SK-N-SH (cell line): Measurements from ENCODE around the gene TIMP2.

ENCODE experiments used
- FOXJ3 ChIP-seq: sonication (generic); formaldehyde crosslinking; IDR thresholded peaks from 2 replicates; pipeline ENCODE4 v1.5.1; 2020; ENCODE audit warnings: mild to moderate bottlenecking, missing genetic modification reagents
- NRF1 ChIP-seq: IDR thresholded peaks from 2 replicates; pipeline ENCODE4 v1.6.1; 2012; ENCODE audit warnings: low read depth, mild to moderate bottlenecking, low read length
- TF ChIP-seq, protein P1 (sequence below): IDR thresholded peaks from 2 replicates; pipeline ENCODE4 v1.4.0; 2012; ENCODE audit warnings: low read depth, borderline replicate concordance
- TF ChIP-seq, protein P2 (sequence below): fragments of 200-600 bp; sonication (generic); IDR thresholded peaks from 2 replicates; pipeline ENCODE4 v1.6.1; 2017; ENCODE audit warnings: antibody characterized with exemption, mild to moderate bottlenecking, moderate library complexity

DNA sequence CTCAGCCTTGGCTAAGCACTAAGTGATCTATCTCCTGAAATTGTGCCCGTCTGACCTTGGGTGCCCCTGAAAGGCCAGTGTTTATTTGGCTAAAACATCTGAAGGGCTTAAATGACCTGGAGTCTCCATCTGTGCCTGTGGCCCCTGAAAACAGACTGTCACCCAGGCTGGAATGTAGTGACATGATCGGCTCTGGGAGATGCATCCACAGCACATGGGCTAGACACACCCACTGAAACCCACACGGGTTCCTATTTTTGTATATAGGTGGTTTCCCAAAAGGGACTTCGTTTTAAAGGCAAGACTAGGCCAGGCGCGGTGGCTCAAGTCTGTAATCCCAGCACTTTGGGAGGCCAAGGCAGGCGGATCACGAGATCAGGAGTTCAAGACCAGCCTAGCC, 35.7 kb downstream of the TIMP2 start:
- TF ChIP-seq NRF1 (no peak), FOXJ3 (CRISPR knock-in tag) (no peak)
- TF ChIP-seq, protein P1, sequence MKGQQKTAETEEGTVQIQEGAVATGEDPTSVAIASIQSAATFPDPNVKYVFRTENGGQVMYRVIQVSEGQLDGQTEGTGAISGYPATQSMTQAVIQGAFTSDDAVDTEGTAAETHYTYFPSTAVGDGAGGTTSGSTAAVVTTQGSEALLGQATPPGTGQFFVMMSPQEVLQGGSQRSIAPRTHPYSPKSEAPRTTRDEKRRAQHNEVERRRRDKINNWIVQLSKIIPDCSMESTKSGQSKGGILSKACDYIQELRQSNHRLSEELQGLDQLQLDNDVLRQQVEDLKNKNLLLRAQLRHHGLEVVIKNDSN, result no peak
- TF ChIP-seq, protein P2, sequence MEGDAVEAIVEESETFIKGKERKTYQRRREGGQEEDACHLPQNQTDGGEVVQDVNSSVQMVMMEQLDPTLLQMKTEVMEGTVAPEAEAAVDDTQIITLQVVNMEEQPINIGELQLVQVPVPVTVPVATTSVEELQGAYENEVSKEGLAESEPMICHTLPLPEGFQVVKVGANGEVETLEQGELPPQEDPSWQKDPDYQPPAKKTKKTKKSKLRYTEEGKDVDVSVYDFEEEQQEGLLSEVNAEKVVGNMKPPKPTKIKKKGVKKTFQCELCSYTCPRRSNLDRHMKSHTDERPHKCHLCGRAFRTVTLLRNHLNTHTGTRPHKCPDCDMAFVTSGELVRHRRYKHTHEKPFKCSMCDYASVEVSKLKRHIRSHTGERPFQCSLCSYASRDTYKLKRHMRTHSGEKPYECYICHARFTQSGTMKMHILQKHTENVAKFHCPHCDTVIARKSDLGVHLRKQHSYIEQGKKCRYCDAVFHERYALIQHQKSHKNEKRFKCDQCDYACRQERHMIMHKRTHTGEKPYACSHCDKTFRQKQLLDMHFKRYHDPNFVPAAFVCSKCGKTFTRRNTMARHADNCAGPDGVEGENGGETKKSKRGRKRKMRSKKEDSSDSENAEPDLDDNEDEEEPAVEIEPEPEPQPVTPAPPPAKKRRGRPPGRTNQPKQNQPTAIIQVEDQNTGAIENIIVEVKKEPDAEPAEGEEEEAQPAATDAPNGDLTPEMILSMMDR, result no peak
